T-helper 1 cell treated with Interleukin-12 subunit alpha and Interleukin-12 subunit beta and Interleukin-4 antibody, amounts not matched to agents 30 μg/mL and 1 μg/mL, for 36 hours (primary cell): ENCODE data around the gene STK39.

Experiments
- H3K27ac Mint-ChIP-seq: one replicate; pipeline ENCODE4 v1.8.0; 2021; ENCODE audit warnings: mild to moderate bottlenecking, mixed read lengths
- H3K27me3 Mint-ChIP-seq: one replicate; pipeline ENCODE4 v1.8.0; 2021; ENCODE audit warnings: low read depth, mixed read lengths
- H3K36me3 Mint-ChIP-seq: one replicate; pipeline ENCODE4 v1.8.0; 2021; ENCODE audit warnings: low read depth, mixed read lengths
- H3K4me1 Mint-ChIP-seq: one replicate; pipeline ENCODE4 v1.8.0; 2021; ENCODE audit warnings: low read depth, mixed read lengths
- H3K4me3 Mint-ChIP-seq: one replicate; pipeline ENCODE4 v1.8.0; 2021; ENCODE audit warnings: mild to moderate bottlenecking, moderate library complexity, mixed read lengths
- H3K9me3 Mint-ChIP-seq: one replicate; pipeline ENCODE4 v1.8.0; 2021; ENCODE audit warnings: mixed read lengths

STK39 gene

DNA sequence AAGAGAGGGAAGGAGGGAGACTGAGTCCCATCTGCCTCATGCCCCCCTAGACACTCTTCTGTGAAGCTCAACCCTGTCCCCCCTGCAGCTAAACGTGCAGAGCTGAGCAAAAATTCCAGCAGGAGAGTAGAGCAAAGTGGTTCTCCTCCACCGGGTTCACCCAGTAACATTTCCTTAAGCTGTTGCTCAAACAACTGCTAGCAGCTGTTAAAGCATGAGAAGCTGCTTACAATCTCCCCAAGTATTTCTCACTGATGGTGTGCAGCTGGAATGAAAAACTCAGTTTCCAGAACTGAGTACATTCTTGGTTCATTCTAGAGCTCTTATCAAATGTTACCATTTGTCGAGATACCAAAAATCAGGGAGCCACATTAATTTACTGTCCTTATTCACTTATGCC, 92.3 kb downstream of the STK39 start:
- Mint-ChIP-seq H3K36me3 (peaks cover 2% of the 10 kb centered on the region), H3K9me3 (no peaks in the 10 kb centered on the region), H3K27me3 (no peaks in the 10 kb centered on the region), H3K4me3 (no peak overlapping the region), H3K4me1 (peaks cover 5% of the 10 kb centered on the region), H3K27ac (no peak overlapping the region)

DNA sequence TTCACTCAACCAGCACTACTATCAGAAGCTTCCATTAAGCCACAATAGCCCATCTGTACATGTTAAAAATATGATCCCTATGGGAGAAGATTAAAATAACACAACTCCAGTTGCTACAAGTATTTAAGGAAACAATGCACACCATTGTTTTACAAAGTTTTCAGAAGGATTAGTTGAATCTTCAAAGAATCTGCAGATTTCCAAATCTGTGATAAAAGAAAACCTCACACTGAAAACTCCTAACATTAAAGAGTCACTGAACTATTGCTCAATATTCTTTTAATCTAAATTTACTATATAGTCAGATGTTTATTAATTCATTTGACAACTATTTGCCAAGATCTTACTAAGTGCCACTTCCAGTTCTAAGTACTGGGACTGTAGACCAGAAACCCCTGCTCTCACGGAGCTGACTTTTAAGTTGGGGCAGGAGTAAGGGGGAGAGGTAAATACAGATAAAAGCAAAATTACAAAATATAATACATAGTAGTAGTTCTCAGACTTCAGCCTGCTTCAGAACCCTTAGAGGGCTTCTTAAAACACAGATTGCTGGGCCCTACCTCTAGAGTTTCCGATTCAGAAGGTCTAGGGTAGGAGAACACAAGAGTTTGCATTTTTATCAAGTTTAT, 94.4 kb downstream of the STK39 start:
- H3K4me1 Mint-ChIP-seq, result peaks cover 10% of the 10 kb centered on the region
- no peaks in the 10 kb centered on the region for H3K9me3 Mint-ChIP-seq
- no peaks in the 10 kb centered on the region for H3K27me3 Mint-ChIP-seq
- H3K4me3 Mint-ChIP-seq, result no peak overlapping the region
- H3K36me3 Mint-ChIP-seq, result peaks cover 5% of the 10 kb centered on the region
- H3K27ac Mint-ChIP-seq, result no peak overlapping the region

DNA sequence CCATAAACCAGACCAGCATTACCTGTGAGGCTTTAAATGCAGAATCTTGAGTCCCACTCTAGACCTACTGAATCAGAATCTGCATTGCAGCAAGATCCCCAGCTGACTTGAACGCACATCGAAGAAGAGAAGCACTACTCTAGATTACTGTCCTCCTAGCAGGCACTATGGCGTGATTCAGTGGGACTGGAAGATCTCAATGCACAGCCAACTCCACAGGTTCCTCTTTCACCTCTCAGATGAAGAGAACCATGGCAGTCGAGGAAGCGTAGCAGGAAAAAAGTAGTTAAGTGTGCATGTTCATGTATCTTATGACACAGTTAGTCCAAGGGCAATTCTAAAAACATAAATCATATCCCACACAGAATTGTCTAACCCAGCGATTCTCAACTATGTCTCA, 97.4 kb downstream of the STK39 start:
- Mint-ChIP-seq H3K27ac (no peak overlapping the region), H3K9me3 (no peaks in the 10 kb centered on the region)

DNA sequence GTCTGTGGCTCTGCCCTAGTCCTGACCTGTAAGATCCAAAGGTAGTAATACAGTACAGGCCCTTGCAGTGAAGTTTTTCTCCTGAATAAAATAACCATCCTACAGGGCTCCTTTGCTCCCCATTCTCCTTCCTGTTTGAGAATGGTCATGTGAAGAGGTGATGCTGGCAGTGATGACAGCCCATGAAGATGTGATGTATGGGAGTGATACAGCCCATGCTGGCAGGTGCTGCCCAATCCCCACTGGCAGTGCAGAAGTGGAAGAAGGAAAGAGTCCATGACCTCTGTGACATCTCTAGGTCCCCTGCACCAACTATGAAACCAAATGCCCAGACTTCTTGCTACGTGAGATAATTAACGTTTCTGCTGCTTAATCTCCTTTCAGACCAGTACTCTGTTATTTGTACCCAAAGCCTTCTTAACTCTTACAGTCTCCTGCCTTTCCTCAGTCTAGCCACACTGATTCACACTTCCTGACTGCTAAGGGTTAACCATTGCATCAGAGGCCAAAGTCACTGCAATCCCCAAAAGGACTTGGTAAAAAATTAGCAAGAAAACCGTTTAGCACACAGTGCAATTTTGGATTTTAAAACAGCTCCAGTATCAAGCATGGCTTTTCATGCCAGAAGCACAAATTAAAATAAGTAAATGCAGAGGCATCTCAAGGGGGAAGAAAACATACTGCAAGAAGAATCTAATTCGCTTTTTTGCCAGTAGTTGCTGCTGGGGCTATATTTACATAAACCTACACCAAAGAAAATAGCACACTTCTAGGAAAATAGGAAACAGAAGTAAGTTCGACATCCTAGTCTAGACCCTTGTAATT, 98.0 kb downstream of the STK39 start:
- Mint-ChIP-seq H3K4me3 (no peak overlapping the region), H3K27ac (no peak overlapping the region), H3K4me1 (peaks cover 6% of the 10 kb centered on the region), H3K9me3 (no peaks in the 10 kb centered on the region), H3K27me3 (no peaks in the 10 kb centered on the region), H3K36me3 (peaks cover 7% of the 10 kb centered on the region)

More for the DNA sequence above, 97.4 kb downstream of the STK39 start:
- H3K4me1 Mint-ChIP-seq, result peaks cover 6% of the 10 kb centered on the region
- H3K27me3 Mint-ChIP-seq, result no peaks in the 10 kb centered on the region
- H3K36me3 Mint-ChIP-seq, result peaks cover 7% of the 10 kb centered on the region
- H3K4me3 Mint-ChIP-seq, result no peak overlapping the region

DNA sequence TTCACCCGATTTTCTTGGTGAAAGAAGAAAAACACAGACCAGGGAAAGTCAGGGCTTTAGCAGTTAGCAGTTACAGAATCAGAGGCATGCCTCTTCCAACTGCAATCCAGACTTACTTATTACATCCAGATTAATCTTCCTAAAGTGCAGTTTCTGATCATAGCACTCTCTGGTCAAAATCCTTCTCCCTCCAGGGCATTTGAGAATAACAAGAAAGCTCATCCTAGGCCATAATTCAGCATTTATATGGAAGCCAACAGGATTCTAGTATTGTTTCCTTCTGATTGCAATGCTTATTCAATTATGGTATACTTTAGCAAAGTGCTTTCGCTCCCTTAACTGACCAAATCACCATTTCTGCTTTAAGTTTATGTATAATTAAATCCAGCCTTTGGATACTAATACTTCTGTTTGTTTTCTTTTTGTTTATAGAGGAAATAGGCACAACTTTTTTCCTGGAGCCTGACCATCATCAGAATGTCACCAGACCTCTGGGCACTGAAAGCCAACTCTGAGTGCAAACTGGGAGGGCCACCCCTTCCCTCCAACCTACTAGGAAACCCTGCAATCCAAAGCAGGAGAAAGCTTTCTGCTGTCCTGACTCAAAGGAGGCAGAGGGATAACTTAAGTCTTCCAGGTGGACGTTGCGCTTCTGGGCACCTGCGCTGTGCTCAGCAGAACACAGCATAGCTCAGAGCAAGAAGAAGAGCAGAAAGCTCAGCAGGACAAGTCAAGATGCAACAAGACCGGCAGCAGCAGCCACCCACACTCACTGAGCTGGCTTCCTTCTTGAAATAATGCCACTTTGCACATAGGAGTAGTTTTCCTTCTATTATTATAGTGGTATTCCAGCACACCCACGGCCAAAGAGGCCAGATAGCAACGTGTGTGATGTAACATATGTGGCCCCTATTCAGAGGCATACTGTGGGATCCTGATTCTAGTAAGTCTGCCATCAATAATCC, 99.3 kb downstream of the STK39 start:
- Mint-ChIP-seq H3K9me3 (no peaks in the 10 kb centered on the region), H3K36me3 (peaks cover 7% of the 10 kb centered on the region), H3K4me3 (no peak overlapping the region), H3K27ac (no peak overlapping the region), H3K27me3 (no peaks in the 10 kb centered on the region), H3K4me1 (peaks cover 6% of the 10 kb centered on the region)

DNA sequence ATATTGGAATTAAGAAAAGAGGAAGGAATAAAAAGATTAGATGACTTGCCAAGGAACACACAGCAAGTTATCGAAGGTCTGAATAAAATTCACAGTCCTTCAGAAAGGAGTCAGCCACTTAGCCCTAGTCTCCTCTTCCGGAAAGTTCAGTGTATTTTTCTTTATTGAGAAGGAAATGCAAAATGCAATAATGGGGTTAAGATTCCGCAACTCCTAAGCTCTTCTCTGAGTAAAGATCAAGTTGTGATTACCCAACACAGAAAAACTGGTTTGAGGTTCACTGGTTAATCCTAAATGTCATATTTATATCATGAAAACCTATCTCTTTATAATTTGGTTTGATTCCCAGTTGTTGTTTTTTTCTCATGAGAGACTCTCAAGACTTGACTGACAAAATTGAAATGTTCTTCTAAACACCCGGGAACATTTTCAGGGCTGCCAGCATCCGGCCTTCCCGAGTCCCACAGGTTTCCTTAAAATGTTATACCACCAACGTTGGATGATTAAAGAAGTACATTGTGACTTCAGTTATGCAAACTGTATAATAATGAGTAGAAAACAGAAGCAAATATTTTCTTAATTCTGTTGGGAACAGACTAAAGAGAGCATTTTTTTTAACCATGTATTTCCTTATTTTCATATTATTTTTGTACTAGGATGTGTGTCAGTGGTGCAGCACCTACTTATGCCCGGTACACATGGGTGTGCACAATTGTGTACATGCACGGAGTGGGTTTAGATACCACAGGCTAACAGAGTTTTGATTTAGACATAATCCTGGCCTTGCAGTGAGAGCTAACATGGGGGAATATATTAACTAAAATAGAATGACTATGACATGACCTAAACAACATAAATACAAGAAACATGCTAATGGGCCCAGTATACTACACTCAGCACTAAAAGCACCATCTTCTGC, 100.2 kb downstream of the STK39 start:
- H3K4me3 Mint-ChIP-seq, result no peak overlapping the region
- H3K9me3 Mint-ChIP-seq, result no peaks in the 10 kb centered on the region
- H3K36me3 Mint-ChIP-seq, result peaks cover 7% of the 10 kb centered on the region
- H3K27me3 Mint-ChIP-seq, result no peaks in the 10 kb centered on the region
- H3K27ac Mint-ChIP-seq, result no peak overlapping the region
- H3K4me1 Mint-ChIP-seq, result peaks cover 6% of the 10 kb centered on the region

DNA sequence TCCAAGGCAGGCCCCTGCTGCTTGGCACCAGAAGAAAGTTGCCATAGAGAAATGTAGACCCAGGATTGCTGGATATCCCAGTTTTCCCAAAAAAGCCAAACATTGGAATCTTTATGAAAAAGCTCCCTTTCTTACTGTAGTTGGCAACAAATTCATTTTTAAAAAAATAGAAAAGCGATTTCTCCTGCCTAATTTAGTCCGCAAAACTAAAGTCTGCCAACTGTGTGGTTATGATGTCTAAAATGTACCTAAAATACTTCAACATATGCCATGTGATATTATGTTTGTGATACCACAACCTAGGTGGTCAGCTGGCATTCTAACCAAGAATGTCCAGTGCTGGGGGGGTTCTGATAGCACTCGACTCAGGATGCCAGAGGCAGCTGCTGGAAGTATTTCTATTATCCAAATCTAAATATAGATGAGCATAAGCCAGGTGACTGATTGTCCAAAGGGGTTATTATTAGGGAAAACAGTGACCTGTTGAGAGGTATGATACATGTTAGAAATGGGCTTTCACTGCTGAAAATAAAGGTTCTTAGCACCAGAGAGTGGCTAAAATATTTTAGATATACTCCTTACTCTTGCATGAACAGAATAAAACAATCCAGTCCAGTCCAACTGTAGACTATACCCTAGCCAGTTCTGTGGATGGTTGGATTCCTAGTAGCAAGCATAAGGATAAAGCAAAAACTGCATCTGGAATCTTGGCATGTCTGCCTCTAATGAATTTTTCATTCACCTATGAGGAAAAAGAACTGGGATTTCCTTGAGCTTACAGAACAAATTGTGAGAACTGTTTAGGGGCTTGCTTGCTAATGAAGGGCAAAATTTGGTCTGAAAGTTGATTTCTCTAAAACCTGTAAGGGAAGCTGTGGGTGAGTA, 101.7 kb downstream of the STK39 start:
- H3K4me3 Mint-ChIP-seq, result no peak overlapping the region
- H3K4me1 Mint-ChIP-seq, result peaks cover 6% of the 10 kb centered on the region
- H3K27me3 Mint-ChIP-seq, result no peaks in the 10 kb centered on the region
- no peak overlapping the region for H3K27ac Mint-ChIP-seq
- H3K9me3 Mint-ChIP-seq, result no peaks in the 10 kb centered on the region
- peaks cover 4% of the 10 kb centered on the region for H3K36me3 Mint-ChIP-seq

DNA sequence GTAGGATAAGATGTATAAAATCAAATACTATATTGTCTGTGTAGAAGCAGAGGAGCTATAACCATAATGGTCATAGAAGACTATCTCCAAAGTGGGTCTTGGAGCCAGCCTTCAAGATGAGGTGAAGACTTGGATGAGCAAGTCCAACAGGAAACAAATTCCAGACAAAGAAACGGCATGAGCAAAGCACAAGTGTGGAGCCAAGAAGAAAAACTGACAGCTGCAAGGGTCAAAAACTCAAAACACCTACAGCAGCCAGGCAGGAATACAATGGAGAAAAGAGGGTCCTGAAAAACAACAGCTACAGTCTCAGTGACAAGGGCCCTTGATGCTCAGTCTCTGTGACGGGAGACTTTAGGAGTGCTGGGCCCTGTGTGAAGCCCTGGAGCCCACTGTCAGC, 102.4 kb downstream of the STK39 start:
- no peaks in the 10 kb centered on the region for H3K27me3 Mint-ChIP-seq
- H3K9me3 Mint-ChIP-seq, result no peaks in the 10 kb centered on the region
- H3K36me3 Mint-ChIP-seq, result peaks cover 4% of the 10 kb centered on the region
- H3K27ac Mint-ChIP-seq, result no peak overlapping the region
- H3K4me3 Mint-ChIP-seq, result no peak overlapping the region
- H3K4me1 Mint-ChIP-seq, result peaks cover 6% of the 10 kb centered on the region

DNA sequence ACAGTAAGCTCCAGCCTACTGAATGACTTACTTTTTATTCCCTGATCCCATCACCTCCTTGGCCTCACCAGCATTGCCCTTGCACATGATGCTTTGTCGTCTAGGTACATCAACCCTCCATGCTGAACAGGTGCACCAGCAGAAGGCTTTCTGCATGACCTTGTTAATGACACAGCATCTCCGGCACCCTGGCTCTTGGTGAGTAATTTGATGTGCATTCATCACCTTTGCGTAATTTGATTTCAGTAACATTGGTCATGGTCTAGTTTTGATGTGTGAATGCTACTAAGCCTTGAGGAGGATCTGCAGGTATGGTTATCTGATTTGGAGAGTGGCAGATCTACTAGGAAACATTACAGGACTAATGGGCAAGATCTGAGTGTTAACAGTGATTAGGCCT, 103.6 kb downstream of the STK39 start:
- H3K9me3 Mint-ChIP-seq, result no peaks in the 10 kb centered on the region
- no peaks in the 10 kb centered on the region for H3K27me3 Mint-ChIP-seq
- no peak overlapping the region for H3K4me3 Mint-ChIP-seq
- H3K36me3 Mint-ChIP-seq, result peaks cover 1% of the 10 kb centered on the region
- no peaks in the 10 kb centered on the region for H3K4me1 Mint-ChIP-seq
- H3K27ac Mint-ChIP-seq, result no peak overlapping the region

DNA sequence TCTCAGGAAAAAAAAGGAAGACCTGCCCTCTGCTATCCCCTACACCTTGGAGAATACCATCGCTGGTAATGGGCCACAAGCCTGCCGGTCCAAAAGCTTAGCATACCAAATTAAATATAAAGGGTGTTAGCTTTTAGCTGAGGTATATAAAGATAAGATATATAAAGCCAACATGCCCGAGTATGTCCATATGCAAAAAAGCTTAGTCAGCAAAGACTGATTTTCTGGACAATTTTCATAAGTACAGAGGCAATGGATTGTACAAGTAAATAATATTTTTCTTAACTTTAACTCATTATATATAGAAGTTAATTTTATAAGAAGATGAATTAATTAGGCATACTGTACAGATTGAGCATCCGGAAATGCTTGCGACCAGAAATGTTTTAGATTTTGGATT, 106.5 kb downstream of the STK39 start:
- H3K27ac Mint-ChIP-seq, result no peak overlapping the region
- H3K36me3 Mint-ChIP-seq, result peaks cover 1% of the 10 kb centered on the region
- H3K27me3 Mint-ChIP-seq, result no peaks in the 10 kb centered on the region
- no peak overlapping the region for H3K4me3 Mint-ChIP-seq
- no peaks in the 10 kb centered on the region for H3K9me3 Mint-ChIP-seq
- peaks cover 4% of the 10 kb centered on the region for H3K4me1 Mint-ChIP-seq

DNA sequence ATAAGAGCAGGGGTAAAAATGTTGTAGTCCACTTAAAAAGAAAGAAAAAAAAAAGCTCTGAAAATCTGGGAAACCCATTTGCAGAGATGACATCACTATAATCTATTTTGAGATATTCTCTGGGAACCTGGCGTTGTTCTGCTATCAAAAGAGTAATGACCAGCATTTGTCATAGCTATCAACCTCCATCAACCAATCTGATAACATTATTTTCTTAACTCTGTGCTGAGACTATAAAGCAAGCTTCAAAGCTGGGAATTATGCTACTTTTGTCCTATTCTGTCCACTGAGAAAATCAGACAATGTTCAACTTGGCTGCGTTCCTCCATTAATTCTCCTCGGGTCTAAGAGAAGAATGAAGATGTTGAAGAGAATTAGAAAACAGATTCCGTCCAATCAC, 107.5 kb downstream of the STK39 start:
- H3K27me3 Mint-ChIP-seq, result no peaks in the 10 kb centered on the region
- H3K27ac Mint-ChIP-seq, result no peak overlapping the region
- H3K4me1 Mint-ChIP-seq, result peaks cover 4% of the 10 kb centered on the region
- H3K9me3 Mint-ChIP-seq, result no peaks in the 10 kb centered on the region
- H3K36me3 Mint-ChIP-seq, result peaks cover 1% of the 10 kb centered on the region
- H3K4me3 Mint-ChIP-seq, result no peak overlapping the region

DNA sequence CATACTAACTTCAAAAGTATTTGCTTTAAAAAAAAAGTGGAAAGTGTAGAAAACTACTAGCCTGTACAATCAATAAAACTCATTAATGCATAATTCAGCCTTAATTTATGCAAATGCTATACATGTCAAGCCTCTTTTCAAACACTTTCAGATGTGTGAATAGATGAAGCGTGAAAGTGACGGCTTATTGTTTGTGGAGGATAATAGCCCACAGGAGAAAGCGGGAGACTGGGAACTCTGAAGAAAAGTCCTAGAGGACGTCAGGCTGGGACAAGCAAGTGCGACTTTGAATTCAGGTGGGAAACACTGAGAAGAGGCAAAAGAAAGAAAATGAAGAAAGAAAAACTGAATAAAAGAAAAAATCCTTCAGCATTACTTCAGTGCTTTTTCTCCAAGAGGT, 108.5 kb downstream of the STK39 start:
- Mint-ChIP-seq H3K36me3 (peaks cover 1% of the 10 kb centered on the region), H3K27me3 (no peaks in the 10 kb centered on the region), H3K4me3 (no peak overlapping the region), H3K4me1 (peaks cover 4% of the 10 kb centered on the region), H3K27ac (no peak overlapping the region), H3K9me3 (no peaks in the 10 kb centered on the region)

DNA sequence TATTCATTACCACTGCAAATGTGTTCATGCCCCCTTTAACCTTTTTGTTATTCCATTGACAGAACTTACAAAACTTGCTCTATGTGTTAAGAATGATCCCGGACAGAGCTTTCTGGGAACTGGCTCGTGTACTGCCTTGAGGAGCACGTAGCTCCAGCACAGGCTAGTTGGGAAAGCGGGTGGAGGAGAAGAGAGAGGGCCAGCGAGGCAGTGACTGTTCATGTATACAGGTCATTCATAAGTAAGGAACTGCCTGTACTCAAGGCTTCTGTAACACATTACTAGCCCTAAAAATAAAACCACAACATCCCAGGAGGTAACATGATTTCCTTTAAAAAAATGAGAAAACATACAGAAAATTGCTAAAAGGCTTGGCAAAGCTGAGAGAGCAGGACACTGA, 109.0 kb downstream of the STK39 start:
- H3K36me3 Mint-ChIP-seq, result peaks cover 1% of the 10 kb centered on the region
- no peak overlapping the region for H3K27ac Mint-ChIP-seq
- H3K4me3 Mint-ChIP-seq, result no peak overlapping the region
- H3K4me1 Mint-ChIP-seq, result peaks cover 4% of the 10 kb centered on the region
- H3K9me3 Mint-ChIP-seq, result no peaks in the 10 kb centered on the region
- no peaks in the 10 kb centered on the region for H3K27me3 Mint-ChIP-seq
